Left ventricle myocardium inferior (tissue), 1 donor: ENCODE results near the gene HBG1. TPM values are rescaled to one million over a fixed set of nuclear protein-coding genes. Genes with fewer than 3 reads are reported as not detected.

Experiments
- DNase-seq: peaks from one replicate; pipeline ENCODE4 v3.0.0-alpha.2; 2020
- H3K27ac ChIP-seq: fragments of 200-600 bp; replicated peaks from 2 replicates; pipeline ENCODE4 v1.8.0; 2021
- H3K27me3 ChIP-seq: fragments of 200-600 bp; 2 replicates; pipeline ENCODE4 v1.8.0; 2021; ENCODE audit warnings: low read depth
- H3K36me3 ChIP-seq: fragments of 200-600 bp; 2 replicates; pipeline ENCODE4 v1.8.0; 2021
- H3K4me1 ChIP-seq: fragments of 200-600 bp; 2 replicates; pipeline ENCODE4 v1.8.0; 2021
- H3K4me3 ChIP-seq: fragments of 200-600 bp; 2 replicates; pipeline ENCODE4 v1.8.0; 2021; ENCODE audit warnings: mild to moderate bottlenecking, moderate library complexity
- H3K9me3 ChIP-seq: fragments of 200-600 bp; replicated peaks from 2 replicates; pipeline ENCODE4 v1.8.0; 2021
- intact Hi-C: fragments of 100-400 bp; cut with micrococcal nuclease; formaldehyde crosslinking; loops from one replicate; pipeline ENCODE4 v1.11.0; 2022
- total RNA-seq: library from RNA; stranded (reverse); fragmentation: NEBNext Ultra II Directional; extraction: Animal tissue kit (Norgen Biotek cat#: 25700); gene quantifications from one replicate; pipeline ENCODE4 v1.2.1, GENCODE V29; 2021
- TF ChIP-seq, protein P1 (sequence below): fragments of 200-600 bp; IDR thresholded peaks from 2 replicates; pipeline ENCODE4 v1.8.0; 2021; ENCODE audit warnings: antibody characterized with exemption, mild to moderate bottlenecking, borderline replicate concordance
- donor health status: DM: no; HTN: yes; CAD: no; lungs with severe emphysema.

Gene HBG1
- total RNA-seq, 1 donor from 2014 or later = not detected

DNA sequence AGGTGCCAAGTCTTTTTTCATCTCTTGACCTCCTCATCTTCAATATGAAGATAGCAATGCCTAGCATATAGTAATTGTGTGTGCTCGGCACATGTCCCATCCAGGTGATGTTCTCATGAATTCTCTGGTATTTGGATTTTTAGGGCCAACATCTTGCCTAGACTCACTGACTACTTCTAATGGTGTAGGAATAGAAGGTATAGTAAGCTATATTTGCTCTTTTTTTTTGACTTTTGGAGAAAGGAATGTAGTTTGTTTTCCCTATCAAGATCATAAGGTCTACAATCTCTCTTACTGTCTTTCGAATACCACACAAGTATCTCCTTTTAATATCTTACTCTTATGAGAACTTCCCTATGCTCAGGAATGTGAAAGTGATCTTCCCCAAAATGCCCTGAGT, 18.5 kb downstream of the HBG1 start:
- H3K27ac ChIP-seq = no peak overlapping the region
- no peaks in the 10 kb centered on the region for H3K9me3 ChIP-seq
- H3K36me3 ChIP-seq = no peaks in the 10 kb centered on the region
- intact Hi-C loops = no loop called here
- TF ChIP-seq, protein P1, sequence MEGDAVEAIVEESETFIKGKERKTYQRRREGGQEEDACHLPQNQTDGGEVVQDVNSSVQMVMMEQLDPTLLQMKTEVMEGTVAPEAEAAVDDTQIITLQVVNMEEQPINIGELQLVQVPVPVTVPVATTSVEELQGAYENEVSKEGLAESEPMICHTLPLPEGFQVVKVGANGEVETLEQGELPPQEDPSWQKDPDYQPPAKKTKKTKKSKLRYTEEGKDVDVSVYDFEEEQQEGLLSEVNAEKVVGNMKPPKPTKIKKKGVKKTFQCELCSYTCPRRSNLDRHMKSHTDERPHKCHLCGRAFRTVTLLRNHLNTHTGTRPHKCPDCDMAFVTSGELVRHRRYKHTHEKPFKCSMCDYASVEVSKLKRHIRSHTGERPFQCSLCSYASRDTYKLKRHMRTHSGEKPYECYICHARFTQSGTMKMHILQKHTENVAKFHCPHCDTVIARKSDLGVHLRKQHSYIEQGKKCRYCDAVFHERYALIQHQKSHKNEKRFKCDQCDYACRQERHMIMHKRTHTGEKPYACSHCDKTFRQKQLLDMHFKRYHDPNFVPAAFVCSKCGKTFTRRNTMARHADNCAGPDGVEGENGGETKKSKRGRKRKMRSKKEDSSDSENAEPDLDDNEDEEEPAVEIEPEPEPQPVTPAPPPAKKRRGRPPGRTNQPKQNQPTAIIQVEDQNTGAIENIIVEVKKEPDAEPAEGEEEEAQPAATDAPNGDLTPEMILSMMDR = no peak
- DNase-seq = no peak
- H3K4me3 ChIP-seq = no peak overlapping the region
- no peaks in the 10 kb centered on the region for H3K4me1 ChIP-seq
- H3K27me3 ChIP-seq = peaks cover 11% of the 10 kb centered on the region

DNA sequence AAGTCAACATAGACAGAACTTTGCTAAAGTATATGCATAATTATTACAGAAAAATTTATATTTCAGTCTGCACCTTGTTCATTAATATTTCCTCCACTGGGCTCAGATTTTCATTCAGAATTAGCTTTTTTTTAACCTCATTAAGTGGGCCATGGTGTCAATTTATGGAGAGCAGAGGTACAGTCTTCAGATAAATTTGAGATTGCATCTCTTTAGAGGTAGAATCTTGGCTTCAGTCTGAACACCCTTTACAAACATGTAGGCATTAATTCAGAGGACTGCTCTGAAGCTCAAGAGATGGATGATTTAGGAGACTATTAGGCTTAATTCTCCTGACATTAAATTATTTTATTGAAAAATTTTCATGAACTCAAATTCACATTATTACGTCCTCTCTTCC, 19.4 kb downstream of the HBG1 start:
- Histone ChIP-seq H3K27me3 (peaks cover 11% of the 10 kb centered on the region), H3K9me3 (no peaks in the 10 kb centered on the region), H3K4me1 (no peaks in the 10 kb centered on the region), H3K4me3 (no peak overlapping the region), H3K36me3 (no peaks in the 10 kb centered on the region), H3K27ac (no peak overlapping the region)
- TF ChIP-seq, protein P1 = no peak
- intact Hi-C loops = no loop called here
- no peak for DNase-seq

DNA sequence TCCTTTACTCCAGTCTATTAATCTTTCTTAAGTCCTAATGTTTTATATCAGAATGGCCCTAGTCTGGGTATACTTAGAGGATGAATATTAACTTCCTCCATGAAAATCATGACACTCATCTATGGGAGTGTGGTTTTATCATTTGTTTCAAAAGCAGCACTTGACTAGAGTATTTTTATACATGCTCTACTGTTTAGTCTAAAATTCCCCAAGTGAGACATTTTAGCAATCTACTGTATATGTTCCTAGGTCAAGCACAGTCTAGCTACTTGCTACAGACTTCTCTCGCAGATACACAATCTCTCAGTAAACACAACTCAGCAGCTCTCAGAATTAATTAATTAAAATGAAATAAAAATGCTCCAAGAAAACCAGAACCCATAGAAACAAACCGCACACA, 19.9 kb downstream of the HBG1 start:
- Histone ChIP-seq H3K36me3 (no peaks in the 10 kb centered on the region), H3K4me3 (no peak overlapping the region), H3K27me3 (peaks cover 11% of the 10 kb centered on the region), H3K27ac (no peak overlapping the region), H3K9me3 (no peaks in the 10 kb centered on the region), H3K4me1 (no peaks in the 10 kb centered on the region)
- DNase-seq = no peak
- TF ChIP-seq, protein P1 = no peak
- intact Hi-C loops = no loop called here

DNA sequence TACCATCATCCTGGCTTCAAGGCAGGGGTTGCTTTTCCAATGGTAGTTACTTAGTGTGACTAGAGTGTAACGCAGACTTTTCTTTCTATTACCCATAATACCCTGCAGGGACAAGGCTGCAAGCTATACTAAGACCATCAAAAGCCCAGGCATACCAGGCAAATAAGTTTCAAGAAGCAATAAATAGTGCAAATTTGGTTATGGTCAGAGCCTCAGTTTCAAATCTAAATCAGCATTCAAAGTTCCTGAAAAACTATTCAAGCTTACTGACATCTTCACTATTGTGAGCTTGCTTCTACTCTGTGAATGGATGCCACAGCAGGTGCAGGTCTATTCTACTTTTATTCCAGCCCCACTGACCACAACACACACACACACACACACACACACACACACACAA, 20.3 kb downstream of the HBG1 start:
- H3K4me3 ChIP-seq = no peak overlapping the region
- H3K9me3 ChIP-seq = no peaks in the 10 kb centered on the region
- DNase-seq = no peak
- peaks cover 11% of the 10 kb centered on the region for H3K27me3 ChIP-seq
- no peaks in the 10 kb centered on the region for H3K36me3 ChIP-seq
- no peak overlapping the region for H3K27ac ChIP-seq
- no peaks in the 10 kb centered on the region for H3K4me1 ChIP-seq
- intact Hi-C loops = no loop called here
- TF ChIP-seq, protein P1 = no peak

DNA sequence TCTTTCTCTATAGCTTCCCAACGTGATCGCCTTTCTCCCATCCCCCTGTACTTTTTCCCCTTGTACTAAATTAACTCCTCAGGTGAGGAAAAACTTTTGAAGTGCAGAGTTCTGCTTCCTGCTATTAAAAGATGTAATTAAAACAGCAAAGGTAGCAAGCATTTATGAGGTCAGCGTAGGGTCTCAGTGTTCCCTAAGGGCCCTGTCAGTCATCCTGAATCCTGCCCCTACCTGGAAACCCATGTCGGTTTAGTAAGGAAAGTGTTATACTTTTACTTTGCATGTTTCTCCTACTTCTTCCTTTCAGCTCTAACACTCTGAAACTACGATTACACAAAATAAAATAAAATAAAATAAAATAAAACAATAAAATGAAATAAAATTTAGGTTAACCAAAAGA, 21.5 kb downstream of the HBG1 start:
- Histone ChIP-seq H3K36me3 (no peaks in the 10 kb centered on the region), H3K27ac (no peak overlapping the region), H3K27me3 (peaks cover 11% of the 10 kb centered on the region), H3K9me3 (no peaks in the 10 kb centered on the region), H3K4me1 (no peaks in the 10 kb centered on the region), H3K4me3 (no peak overlapping the region)
- TF ChIP-seq, protein P1 = no peak
- no peak for DNase-seq
- intact Hi-C loops = no loop called here

DNA sequence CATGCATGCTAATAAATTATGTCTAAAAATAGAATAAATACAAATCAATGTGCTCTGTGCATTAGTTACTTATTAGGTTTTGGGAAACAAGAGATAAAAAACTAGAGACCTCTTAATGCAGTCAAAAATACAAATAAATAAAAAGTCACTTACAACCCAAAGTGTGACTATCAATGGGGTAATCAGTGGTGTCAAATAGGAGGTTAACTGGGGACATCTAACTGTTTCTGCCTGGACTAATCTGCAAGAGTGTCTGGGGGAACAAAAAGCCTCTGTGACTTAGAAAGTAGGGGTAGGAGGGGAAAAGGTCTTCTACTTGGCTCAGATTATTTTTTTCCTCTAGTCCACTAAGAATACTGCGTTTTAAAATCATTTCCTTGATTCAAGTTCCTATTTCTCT, 22.0 kb downstream of the HBG1 start:
- TF ChIP-seq, protein P1 = no peak
- no peak overlapping the region for H3K4me3 ChIP-seq
- no peak overlapping the region for H3K27ac ChIP-seq
- peaks cover 11% of the 10 kb centered on the region for H3K27me3 ChIP-seq
- intact Hi-C loops = no loop called here
- no peak for DNase-seq
- H3K9me3 ChIP-seq = no peaks in the 10 kb centered on the region
- H3K36me3 ChIP-seq = no peaks in the 10 kb centered on the region
- H3K4me1 ChIP-seq = no peaks in the 10 kb centered on the region
